Measurements from ENCODE around the gene PRSS36. TPM values are rescaled to one million over a fixed set of nuclear protein-coding genes. Genes with fewer than 3 reads are reported as not detected.

The PRSS36 gene
- polyA plus RNA-seq, 1 experiment = 0.39 TPM

GRCh38 chr16:31133046-31133501, 16.8 kb downstream of the PRSS36 start:
- TF ChIP-seq CTCF (IDR thresholded peaks at IDR 0.05; ENCODE audit: insufficient read depth, low read depth, low read length) = no peak
- no peak overlapping the region for H3K4me3 ChIP-seq (ENCODE audit: low read depth, low read length)
- H3K36me3 ChIP-seq (ENCODE audit: control insufficient read depth, insufficient read depth, low read length) = no peaks in the 10 kb centered on the region; the same call in 1 of the 2 replicates
- ChIA-PET CTCF (interaction anchor here (1.2 to 2.9 kb wide), 2 partner anchors 10 kb away, joined by 3 to 12 read pairs; no protein-coding TSS in a partner anchor), POLR2A (no interaction called here)
- no peak for DNase-seq (ENCODE audit: low read depth)
- no peaks in the 10 kb centered on the region for H3K27me3 ChIP-seq (ENCODE audit: control insufficient read depth, insufficient read depth, low read length)

DNA sequence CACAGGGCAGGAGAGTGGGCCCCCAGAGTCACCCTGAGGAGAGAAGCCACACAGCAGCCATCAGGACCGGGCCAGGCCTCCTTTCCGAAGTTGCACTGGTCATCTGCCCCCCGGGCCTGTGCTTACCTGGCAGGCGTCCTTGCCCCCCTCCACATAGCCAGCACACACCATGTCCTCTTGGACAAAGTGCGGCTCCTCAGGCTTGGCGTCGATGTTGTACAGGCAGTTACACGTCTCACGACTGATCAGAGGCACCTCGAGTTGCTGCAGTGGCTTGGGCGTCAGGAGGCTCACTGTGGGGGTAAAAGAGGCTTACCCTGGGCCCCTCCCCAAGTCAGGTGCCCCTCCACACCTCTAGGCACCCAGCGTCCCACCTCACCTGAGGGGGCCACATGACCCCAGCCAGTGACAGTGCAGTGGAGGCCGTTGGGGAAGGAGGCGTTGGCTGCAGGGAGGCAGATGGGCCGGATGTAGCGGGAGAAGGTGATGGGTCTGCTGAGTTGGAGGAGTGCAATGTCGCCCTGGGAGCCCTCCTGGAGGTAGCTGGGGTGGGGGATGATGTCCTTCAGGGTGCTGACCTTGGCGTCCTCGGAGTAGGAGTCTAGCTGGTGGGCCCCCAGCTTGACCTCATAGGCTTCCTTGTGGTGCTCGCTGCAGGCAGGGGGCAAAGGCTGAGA, 17.4 kb downstream of the PRSS36 start:
- no peak for TF ChIP-seq CTCF (IDR thresholded peaks at IDR 0.05; ENCODE audit: insufficient read depth, low read depth, low read length)
- no peak for DNase-seq (ENCODE audit: low read depth)
- H3K27me3 ChIP-seq (ENCODE audit: control insufficient read depth, insufficient read depth, low read length) = no peaks in the 10 kb centered on the region
- H3K36me3 ChIP-seq (ENCODE audit: control insufficient read depth, insufficient read depth, low read length) = peaks cover 1% of the 10 kb centered on the region; the same call in 1 of the 2 replicates
- H3K4me3 ChIP-seq (ENCODE audit: low read depth, low read length) = no peak overlapping the region
- ChIA-PET CTCF (interaction anchor here (2.9 kb wide), 1 partner anchor 10 kb away, joined by 12 read pairs; no protein-coding TSS in a partner anchor), POLR2A (no interaction called here)

- TF ChIP-seq CTCF (IDR thresholded peaks at IDR 0.05; ENCODE audit: insufficient read depth, low read depth, low read length) = no peak
- POLR2A ChIA-PET = no interaction called here
- H3K4me3 ChIP-seq (ENCODE audit: low read depth, low read length) = no peak overlapping the region
- H3K36me3 ChIP-seq (ENCODE audit: control insufficient read depth, insufficient read depth, low read length) = peaks cover 5% of the 10 kb centered on the region
- CTCF ChIA-PET = interaction anchor here (2.9 kb wide), 1 partner anchor 11 kb away, joined by 12 read pairs; no protein-coding TSS in a partner anchor
- no peak for DNase-seq (ENCODE audit: low read depth)
- H3K27me3 ChIP-seq (ENCODE audit: control insufficient read depth, insufficient read depth, low read length) = no peaks in the 10 kb centered on the region
These were observed 18.0 kb downstream of the PRSS36 start for GRCh38 chr16:31131841-31132271.

DNA sequence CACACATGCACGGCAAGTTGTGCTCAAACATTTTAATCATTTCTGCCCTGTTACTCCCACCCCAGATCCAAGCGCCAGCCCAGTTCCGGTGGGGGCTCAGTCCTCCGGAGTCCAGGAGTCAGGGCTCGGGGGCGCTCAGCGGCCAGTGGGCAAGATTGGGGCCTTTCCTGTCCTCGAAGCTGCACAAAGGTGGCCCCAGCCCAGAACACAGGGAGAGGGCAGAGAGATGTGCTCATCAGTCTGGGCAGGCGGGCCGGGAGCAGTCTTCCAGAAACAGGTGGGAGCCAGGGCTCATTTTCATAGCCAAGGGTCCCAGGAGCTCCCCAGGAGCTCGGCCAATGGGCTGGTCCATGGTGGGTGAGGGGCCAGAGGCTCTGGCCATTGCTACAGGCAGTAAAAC, 18.4 kb downstream of the PRSS36 start:
- TF ChIP-seq CTCF (IDR thresholded peaks at IDR 0.05; ENCODE audit: insufficient read depth, low read depth, low read length) = no peak
- Histone ChIP-seq H3K4me3 (ENCODE audit: low read depth, low read length) (no peak overlapping the region), H3K27me3 (ENCODE audit: control insufficient read depth, insufficient read depth, low read length) (no peaks in the 10 kb centered on the region), H3K36me3 (ENCODE audit: control insufficient read depth, insufficient read depth, low read length) (peaks cover 6% of the 10 kb centered on the region)
- DNase-seq (ENCODE audit: low read depth) = no peak
- CTCF ChIA-PET = interaction anchor here (2.9 kb wide), 1 partner anchor 11 kb away, joined by 12 read pairs; no protein-coding TSS in a partner anchor
- POLR2A ChIA-PET = no interaction called here

DNA sequence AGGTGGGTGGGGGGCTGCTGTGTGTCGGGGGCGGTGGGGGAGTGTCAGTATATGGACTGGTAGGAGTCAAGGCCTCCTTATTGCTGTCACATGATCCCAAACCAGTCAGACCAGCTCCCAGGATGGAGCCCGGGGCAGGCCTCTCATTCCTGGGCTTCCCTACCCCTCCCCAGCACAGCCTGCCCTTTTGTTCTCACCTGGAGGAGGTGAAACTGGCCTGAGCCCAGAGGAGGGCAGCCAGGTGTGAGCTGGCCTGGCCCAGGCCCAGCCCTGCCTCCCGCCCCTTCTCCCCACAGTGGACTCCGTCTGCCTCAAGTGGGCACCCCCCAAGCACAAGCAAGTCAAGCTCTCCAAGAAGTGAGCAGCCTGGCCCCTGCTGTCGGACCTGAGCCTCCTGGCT, 19.0 kb downstream of the PRSS36 start:
- ChIA-PET CTCF (interaction anchor here (2.9 kb wide), 1 partner anchor 12 kb away, joined by 12 read pairs; no protein-coding TSS in a partner anchor), POLR2A (no interaction called here)
- TF ChIP-seq CTCF (IDR thresholded peaks at IDR 0.05; ENCODE audit: insufficient read depth, low read depth, low read length) = no peak
- Histone ChIP-seq H3K27me3 (ENCODE audit: control insufficient read depth, insufficient read depth, low read length) (no peaks in the 10 kb centered on the region), H3K36me3 (ENCODE audit: control insufficient read depth, insufficient read depth, low read length) (peaks cover 6% of the 10 kb centered on the region), H3K4me3 (ENCODE audit: low read depth, low read length) (no peak overlapping the region)
- no peak for DNase-seq (ENCODE audit: low read depth)
